Astrocyte of the hippocampus (primary cell): Measurements from ENCODE around the gene ST3GAL3.

Experiments
- DNase-seq: peaks from one replicate; pipeline ENCODE4 v3.0.0; 2011; ENCODE audit warnings: low read depth, low spot score

ST3GAL3 gene

DNA sequence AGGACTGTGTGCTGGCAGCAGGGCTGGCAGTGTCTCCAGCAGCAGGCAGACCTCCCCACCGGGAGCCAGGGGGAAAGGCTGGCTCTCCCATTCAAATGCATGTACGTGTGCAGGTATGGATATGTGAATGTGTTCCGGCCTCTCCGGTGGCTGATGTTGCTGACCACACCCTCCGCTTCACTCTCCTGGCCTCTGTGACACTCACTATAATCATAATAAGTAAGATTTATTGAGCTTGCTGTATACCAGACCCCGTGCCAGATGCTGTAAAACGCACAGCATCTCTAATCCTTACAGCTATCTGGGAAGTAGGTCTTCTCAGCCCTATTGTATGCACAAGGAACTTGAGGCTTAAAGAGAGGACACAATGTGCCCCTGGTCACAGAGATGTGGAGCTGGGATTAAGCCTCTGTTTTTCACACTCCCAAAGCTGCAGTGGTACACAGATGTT, 205.7 kb downstream of the ST3GAL3 start:
- DNase-seq, result no peak

GRCh38 chr1:43913666-43914360, 206.5 kb downstream of the ST3GAL3 start:
- DNase-seq, result no peak

- DNase-seq, result no peak
These were observed 207.5 kb downstream of the ST3GAL3 start for GRCh38 chr1:43914576-43915525.

GRCh38 chr1:43919906-43920305, 212.6 kb downstream of the ST3GAL3 start:
- DNase-seq, result no peak

- DNase-seq, result no peak
These were observed 213.7 kb downstream of the ST3GAL3 start for GRCh38 chr1:43921022-43921421.

GRCh38 chr1:43924516-43924915, 217.2 kb downstream of the ST3GAL3 start:
- no peak for DNase-seq

GRCh38 chr1:43925846-43926245, 218.5 kb downstream of the ST3GAL3 start:
- DNase-seq, result no peak

- DNase-seq, result no peak
These were observed 223.0 kb downstream of the ST3GAL3 start for GRCh38 chr1:43930168-43930948.

- no peak for DNase-seq
These were observed 223.6 kb downstream of the ST3GAL3 start for GRCh38 chr1:43930949-43931275.

DNA sequence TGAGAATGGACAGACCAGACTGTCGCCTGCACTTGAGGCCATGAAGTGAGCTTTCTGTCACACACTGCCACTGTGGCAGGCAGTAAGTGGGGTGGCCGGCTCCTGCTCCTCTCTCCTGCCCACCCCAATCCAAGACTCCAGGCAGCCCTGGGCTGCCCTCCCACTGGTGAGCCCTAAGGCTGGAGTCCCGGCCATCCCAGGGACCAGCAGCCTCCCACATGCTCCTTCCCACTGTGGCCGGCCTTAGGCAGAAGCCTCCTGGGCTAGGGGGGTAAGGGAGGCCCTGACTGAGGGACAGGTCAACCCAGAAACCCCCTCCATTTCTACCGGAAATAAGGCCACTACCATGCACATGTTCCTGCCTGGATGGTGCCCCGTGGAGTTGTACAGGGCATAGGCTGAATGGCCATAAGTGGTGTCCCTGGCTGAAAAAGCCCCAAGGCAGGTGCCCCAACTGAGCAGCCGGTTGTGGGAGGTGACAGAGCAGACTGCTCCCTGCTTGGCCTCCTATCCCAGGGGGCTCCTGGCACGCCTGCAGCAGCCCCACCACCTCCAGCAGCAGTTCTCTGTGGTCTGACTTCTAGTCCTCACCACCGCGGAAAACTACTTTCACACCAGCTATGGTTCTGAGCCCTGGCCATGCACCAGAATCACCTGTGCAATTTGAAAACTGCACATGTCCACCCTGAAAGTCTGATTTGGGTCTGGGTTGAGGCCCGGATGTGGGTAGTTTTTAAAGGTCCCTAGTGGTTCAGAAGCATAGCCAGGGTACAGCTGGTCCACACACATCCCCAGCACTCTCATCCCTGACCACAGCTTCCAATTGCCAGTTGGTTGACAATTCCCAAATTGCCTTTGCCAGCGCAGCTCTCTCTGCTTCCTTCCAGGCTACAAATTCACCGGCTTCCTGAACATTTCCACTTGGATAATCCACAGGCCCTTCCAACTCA, 224.7 kb downstream of the ST3GAL3 start:
- DNase-seq, result no peak

DNA sequence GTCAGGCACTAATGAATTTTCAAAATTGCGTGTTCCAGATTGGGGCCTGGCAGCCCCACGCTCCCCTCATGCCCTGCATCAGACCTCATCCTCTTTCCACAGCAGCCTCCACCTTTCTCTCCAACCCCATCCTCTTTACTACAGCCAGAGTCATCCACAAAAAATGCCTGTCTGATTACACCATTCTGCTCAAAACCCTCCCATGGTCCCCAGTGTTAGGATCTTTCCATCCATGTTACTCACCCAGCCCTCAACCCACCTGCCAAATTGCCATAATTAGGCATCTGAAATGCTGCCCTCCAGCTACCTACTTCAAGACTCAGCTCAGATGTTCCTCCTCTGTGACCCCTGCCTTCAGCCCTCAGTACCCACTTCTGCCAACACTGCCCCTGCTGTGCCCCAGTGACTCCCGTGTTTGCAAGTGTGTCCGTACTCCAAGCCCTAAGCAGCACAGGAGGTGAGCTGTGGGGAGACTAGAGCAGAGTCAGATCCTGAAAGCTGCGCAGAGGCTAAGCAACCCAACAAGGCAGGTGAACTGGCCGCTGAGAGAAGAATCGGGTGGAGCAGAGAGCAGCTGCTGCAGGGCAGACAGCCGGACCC, 225.6 kb downstream of the ST3GAL3 start:
- DNase-seq, result peak; percentile 60

DNA sequence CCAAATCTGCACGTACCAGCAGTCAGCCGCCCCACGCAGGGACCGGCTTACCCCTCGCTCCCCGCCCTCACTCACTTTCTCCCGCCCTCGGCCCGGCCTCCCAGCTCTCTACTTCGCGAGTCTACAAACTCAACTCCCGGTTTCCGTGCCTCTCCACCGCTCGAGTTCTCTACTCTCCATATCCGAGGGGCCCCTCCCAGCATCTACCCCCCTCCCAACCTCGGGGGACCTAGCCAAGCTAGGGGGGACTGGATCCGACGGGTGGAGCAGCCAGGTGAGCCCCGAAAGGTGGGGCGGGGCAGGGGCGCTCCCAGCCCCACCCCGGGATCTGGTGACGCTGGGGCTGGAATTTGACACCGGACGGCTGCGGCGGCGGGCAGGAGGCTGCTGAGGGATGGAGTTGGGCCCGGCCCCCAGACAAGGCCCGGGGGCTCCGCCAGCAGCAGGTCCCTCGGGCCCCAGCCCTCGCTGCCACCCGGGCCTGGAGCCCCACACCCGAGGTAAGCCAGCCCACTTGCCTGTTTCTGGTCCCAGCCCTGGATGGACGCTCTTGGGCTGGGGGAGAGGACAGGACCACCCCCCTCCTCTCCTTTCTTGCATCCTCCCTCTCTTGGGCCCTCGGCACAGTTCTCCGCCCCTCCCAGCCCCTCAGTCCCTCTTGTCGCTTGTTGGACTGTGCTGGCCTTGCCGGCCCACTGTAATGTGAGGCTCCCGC, 226.2 kb downstream of the ST3GAL3 start, which contains the start of gene ARTN:
Gene ARTN, plus strand, starts transcription at position 416 of the 715 bp plus-strand sequence. CDS start 1,856 bp downstream, outside the sequence.
- DNase-seq, result peak; percentile 58

DNA sequence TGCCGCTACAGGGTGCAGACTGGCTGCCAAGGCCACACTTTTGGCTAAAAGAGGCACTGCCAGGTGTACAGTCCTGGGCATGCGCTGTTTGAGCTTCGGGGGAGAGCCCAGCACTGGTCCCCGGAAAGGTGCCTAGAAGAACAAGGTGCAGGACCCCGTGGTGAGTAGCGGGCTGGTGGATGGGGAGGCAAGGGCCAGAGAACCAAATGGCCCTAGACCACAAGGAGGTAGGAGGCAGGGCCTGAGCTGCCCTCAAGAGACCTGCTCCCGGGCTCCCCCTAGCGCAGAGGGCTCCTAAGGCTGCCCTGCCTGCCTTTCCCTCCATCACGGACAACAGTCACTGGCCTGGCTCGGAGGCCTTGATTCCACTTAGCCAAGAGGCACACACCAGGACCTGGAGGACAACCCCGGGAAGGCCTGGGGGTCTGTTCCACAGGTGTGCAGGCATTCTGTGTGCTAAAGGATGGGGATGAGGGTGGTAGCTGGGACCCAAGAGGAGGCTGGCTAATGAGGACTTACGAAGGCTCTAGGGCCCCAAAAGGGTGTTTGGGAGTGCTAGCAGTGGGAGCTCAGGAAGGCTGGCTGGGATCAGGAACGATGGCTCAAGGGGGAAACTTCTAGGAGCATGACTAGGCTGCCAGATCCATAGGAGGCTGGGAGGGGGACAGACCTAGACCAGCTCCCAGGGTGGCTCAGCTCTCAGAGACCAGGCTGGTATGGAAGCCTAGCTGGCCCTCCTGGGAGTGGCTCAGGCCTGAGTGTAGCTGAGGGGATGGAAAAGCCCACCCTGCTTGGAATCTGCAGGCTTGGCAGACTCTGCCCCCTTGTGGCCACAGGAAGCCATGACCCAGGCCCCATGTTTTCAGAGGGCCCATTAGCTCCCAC, 227.0 kb downstream of the ST3GAL3 start:
- DNase-seq, result peak; percentile 85

GRCh38 chr1:43934986-43935324, 227.6 kb downstream of the ST3GAL3 start:
- DNase-seq, result no peak

DNA sequence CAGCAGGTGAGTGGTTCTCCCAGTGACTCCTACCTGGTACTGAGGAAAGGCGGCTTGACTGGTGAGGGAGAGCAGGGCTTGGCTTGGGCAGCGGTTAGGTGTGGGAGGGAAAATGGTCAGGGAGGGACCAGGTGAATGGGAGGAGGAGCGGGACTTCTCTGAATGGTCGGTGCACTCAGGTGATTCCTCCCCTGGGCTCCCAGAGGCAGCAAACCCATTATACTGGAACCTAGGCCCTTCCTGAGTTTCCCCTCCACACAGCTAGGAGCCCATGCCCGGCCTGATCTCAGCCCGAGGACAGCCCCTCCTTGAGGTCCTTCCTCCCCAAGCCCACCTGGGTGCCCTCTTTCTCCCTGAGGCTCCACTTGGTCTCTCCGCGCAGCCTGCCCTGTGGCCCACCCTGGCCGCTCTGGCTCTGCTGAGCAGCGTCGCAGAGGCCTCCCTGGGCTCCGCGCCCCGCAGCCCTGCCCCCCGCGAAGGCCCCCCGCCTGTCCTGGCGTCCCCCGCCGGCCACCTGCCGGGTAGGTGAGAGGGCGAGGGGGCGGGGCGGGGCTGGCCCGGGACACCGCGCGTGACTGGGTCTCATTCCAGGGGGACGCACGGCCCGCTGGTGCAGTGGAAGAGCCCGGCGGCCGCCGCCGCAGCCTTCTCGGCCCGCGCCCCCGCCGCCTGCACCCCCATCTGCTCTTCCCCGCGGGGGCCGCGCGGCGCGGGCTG, 228.5 kb downstream of the ST3GAL3 start:
- no peak for DNase-seq

DNA sequence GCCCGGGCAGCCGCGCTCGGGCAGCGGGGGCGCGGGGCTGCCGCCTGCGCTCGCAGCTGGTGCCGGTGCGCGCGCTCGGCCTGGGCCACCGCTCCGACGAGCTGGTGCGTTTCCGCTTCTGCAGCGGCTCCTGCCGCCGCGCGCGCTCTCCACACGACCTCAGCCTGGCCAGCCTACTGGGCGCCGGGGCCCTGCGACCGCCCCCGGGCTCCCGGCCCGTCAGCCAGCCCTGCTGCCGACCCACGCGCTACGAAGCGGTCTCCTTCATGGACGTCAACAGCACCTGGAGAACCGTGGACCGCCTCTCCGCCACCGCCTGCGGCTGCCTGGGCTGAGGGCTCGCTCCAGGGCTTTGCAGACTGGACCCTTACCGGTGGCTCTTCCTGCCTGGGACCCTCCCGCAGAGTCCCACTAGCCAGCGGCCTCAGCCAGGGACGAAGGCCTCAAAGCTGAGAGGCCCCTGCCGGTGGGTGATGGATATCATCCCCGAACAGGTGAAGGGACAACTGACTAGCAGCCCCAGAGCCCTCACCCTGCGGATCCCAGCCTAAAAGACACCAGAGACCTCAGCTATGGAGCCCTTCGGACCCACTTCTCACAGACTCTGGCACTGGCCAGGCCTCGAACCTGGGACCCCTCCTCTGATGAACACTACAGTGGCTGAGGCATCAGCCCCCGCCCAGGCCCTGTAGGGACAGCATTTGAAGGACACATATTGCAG, 229.3 kb downstream of the ST3GAL3 start:
- peak; percentile 75 for DNase-seq

- no peak for DNase-seq
These were observed 230.0 kb downstream of the ST3GAL3 start for GRCh38 chr1:43937179-43937865.
